HCT116 (cell line): ENCODE results near the gene CAST. TPM values are rescaled to one million over a fixed set of nuclear protein-coding genes. Genes with fewer than 3 reads are reported as not detected.
"Not testable (repeated sequence)": the region's sequence is repeated elsewhere in the genome, so short reads cannot be mapped to it uniquely, and the experiment has no call there.

Experiments
- ATAC-seq: fragments of 200-7000 bp; cut with Tn5 transposase; 2 replicates; pipeline ENCODE4 v1.9.1; 2020; ENCODE audit warnings: mild to moderate bottlenecking, moderate library complexity
- BruUV-seq: library from RNA; stranded (reverse); fragments of 400-500 nt; replicated peaks from 2 replicates; lab custom pipeline; 2021; lab: Mats Ljungman, UMichigan
- CTCF ChIA-PET: fragments of 300-600 bp; sonication (Branson Sonifier 250); formaldehyde crosslinking; loops from one replicate; lab custom pipeline; 2021; ENCODE audit warnings: antibody characterized with exemption; lab: Charles Lee
- POLR2A ChIA-PET: fragments of 300-600, 350-600 bp; sonication (Branson Sonifier 250); formaldehyde crosslinking; loops from one replicate; lab custom pipeline; 2021; ENCODE audit warnings: antibody characterized with exemption; lab: Charles Lee
- RAD21 ChIA-PET, 2 experiments: fragments of 300-600 bp; sonication (Branson Sonifier 250); formaldehyde crosslinking; loops; one replicate each; lab custom pipeline; 2023; ENCODE audit warnings: low total read pairs in 2 of 2; ENCODE audit not compliant: uncharacterized antibody in 2 of 2, unreplicated experiment in 2 of 2, low non-redundant PET in 1 of 2; lab: Charles Lee
- DNase-seq: peaks from one replicate; pipeline ENCODE4 v3.0.0-alpha.2; 2010; ENCODE audit warnings: low read depth, low spot score
- H2AFZ ChIP-seq: fragments of 200-600 bp; shearing (Covaris generic), sonication (generic); 2 replicates; pipeline ENCODE4 v1.6.1; 2017; ENCODE audit warnings: low read depth, mixed run types, mixed read lengths, antibody characterized with exemption, low read length; ENCODE audit not compliant: poor library complexity, severe bottlenecking
- H3K27ac ChIP-seq: 2 replicates; pipeline ENCODE4 v1.5.1; 2012; ENCODE audit warnings: low read depth, low read length
- H3K27me3 ChIP-seq: fragments of 200-600 bp; sonication (generic); 2 replicates; pipeline ENCODE4 v1.6.1; 2016; ENCODE audit warnings: mixed run types, low read length, mixed read lengths; ENCODE audit not compliant: insufficient read depth
- H3K36me3 ChIP-seq, 2 experiments: fragments of 200-500 bp in 1 of 2; fragments of 200-600 bp in 1 of 2; sonication (Bioruptor generic) in 1 of 2; sonication (generic) in 1 of 2; 2 replicates each; pipeline versions ENCODE4 v1.5.1 to v1.6.1; 2014 to 2016; ENCODE audit warnings: low read length in 2 of 2, inconsistent platforms in 1 of 2, mixed read lengths in 1 of 2, mixed run types in 1 of 2; ENCODE audit not compliant: insufficient read depth in 2 of 2, control insufficient read depth in 1 of 2
- H3K4me1 ChIP-seq, 2 experiments: fragments of 200-600 bp in 1 of 2; sonication (generic) in 1 of 2; 2 replicates each; pipeline versions ENCODE4 v1.5.1 to v1.6.1; 2012 to 2017; ENCODE audit warnings: low read length in 2 of 2, inconsistent platforms in 1 of 2, mild to moderate bottlenecking in 1 of 2, mixed read lengths in 1 of 2, mixed run types in 1 of 2, moderate library complexity in 1 of 2; ENCODE audit not compliant: insufficient read depth in 2 of 2, control insufficient read depth in 1 of 2
- H3K4me2 ChIP-seq: fragments of 200-600 bp; sonication (generic); 2 replicates; pipeline ENCODE4 v1.6.1; 2017; ENCODE audit warnings: mixed run types, low read length, mixed read lengths
- H3K4me3 ChIP-seq, 2 experiments: fragments of 200-600 bp in 1 of 2; sonication (generic) in 1 of 2; replicated peaks in 1 of 2; 2 replicates each; pipeline ENCODE4 v1.5.1; 2011 to 2016; ENCODE audit warnings: low read length in 2 of 2, control low read depth in 1 of 2, low read depth in 1 of 2, mild to moderate bottlenecking in 1 of 2, mixed read lengths in 1 of 2, mixed run types in 1 of 2
- H3K79me2 ChIP-seq: fragments of 200-600 bp; sonication (generic); 2 replicates; pipeline ENCODE4 v1.6.1; 2017; ENCODE audit warnings: mild to moderate bottlenecking, mixed run types, low read length, moderate library complexity, mixed read lengths; ENCODE audit not compliant: insufficient read depth
- H3K9ac ChIP-seq: fragments of 200-600 bp; sonication (generic); 2 replicates; pipeline ENCODE4 v1.6.1; 2016; ENCODE audit warnings: low read length, mixed read lengths
- H3K9me2 ChIP-seq: fragments of 200-600 bp; sonication (generic), shearing (Covaris generic); 2 replicates; pipeline ENCODE4 v1.6.1; 2017; ENCODE audit warnings: mixed run types, mild to moderate bottlenecking, moderate library complexity; ENCODE audit not compliant: insufficient read depth
- H3K9me3 ChIP-seq, 2 experiments: fragments of 200-500 bp in 1 of 2; fragments of 200-600 bp in 1 of 2; sonication (Bioruptor generic) in 1 of 2; sonication (generic) in 1 of 2; 2 replicates each; pipeline ENCODE4 v1.6.1; 2014 to 2017; ENCODE audit warnings: low read length in 2 of 2, mixed read lengths in 2 of 2, inconsistent platforms in 1 of 2, low read depth in 1 of 2, mild to moderate bottlenecking in 1 of 2, mixed run types in 1 of 2, moderate library complexity in 1 of 2; ENCODE audit not compliant: control insufficient read depth in 1 of 2, insufficient read depth in 1 of 2
- H4K20me1 ChIP-seq: fragments of 200-600 bp; sonication (generic), shearing (Covaris generic); 2 replicates; pipeline ENCODE4 v1.6.1; 2017; ENCODE audit warnings: mixed run types, mild to moderate bottlenecking, moderate library complexity; ENCODE audit not compliant: insufficient read depth
- CBX3 ChIP-seq: IDR thresholded peaks from 2 replicates; pipeline ENCODE4 v1.6.1; 2012; ENCODE audit warnings: low read depth
- CEBPB ChIP-seq: IDR thresholded peaks from 2 replicates; pipeline ENCODE4 v1.6.1; 2012; ENCODE audit warnings: low read depth
- CTCF ChIP-seq, 3 experiments: fragments of 200-600 bp in 1 of 3; sonication (generic) in 1 of 3; IDR thresholded peaks in 2 of 3; conservative IDR thresholded peaks in 1 of 3; 2 replicates each; pipeline ENCODE4 v1.5.1; 2012 to 2017; ENCODE audit warnings: low read depth in 2 of 3, low read length in 2 of 3, antibody characterized with exemption in 1 of 3, borderline replicate concordance in 1 of 3, control low read depth in 1 of 3, mild to moderate bottlenecking in 1 of 3, mixed read lengths in 1 of 3, mixed run types in 1 of 3, moderate library complexity in 1 of 3; ENCODE audit not compliant: insufficient read depth in 1 of 3
- EGR1 ChIP-seq: IDR thresholded peaks from 2 replicates; pipeline ENCODE4 v1.6.1; 2012; ENCODE audit warnings: low read depth
- ELF1 ChIP-seq: IDR thresholded peaks from 2 replicates; pipeline ENCODE4 v1.6.1; 2012; ENCODE audit warnings: low read depth, borderline replicate concordance
- EZH2 ChIP-seq: fragments of 200-600 bp; sonication (generic); IDR thresholded peaks from 2 replicates; pipeline ENCODE4 v1.6.1; 2017; ENCODE audit warnings: antibody characterized with exemption, mixed run types
- JUND ChIP-seq: IDR thresholded peaks from 2 replicates; pipeline ENCODE4 v1.6.1; 2012
- MAX ChIP-seq: IDR thresholded peaks from 2 replicates; pipeline ENCODE4 v1.6.1; 2012
- POLR2A ChIP-seq: IDR thresholded peaks from 2 replicates; pipeline ENCODE4 v1.7.0; 2011; ENCODE audit warnings: borderline replicate concordance; ENCODE audit not compliant: insufficient read depth, insufficient read length; ENCODE audit errors: extremely low read depth
- POLR2AphosphoS5 ChIP-seq: IDR thresholded peaks from 2 replicates; pipeline ENCODE4 v1.6.1; 2011; ENCODE audit warnings: mild to moderate bottlenecking, low read depth, low read length, moderate library complexity
- SRF ChIP-seq: IDR thresholded peaks from 2 replicates; pipeline ENCODE4 v1.6.1; 2012; ENCODE audit warnings: low read depth
- TCF7L2 ChIP-seq: IDR thresholded peaks from 2 replicates; pipeline ENCODE4 v1.7.0; 2011; ENCODE audit warnings: borderline replicate concordance, inconsistent platforms; ENCODE audit not compliant: insufficient read depth, insufficient read length; ENCODE audit errors: extremely low read depth
- YY1 ChIP-seq: IDR thresholded peaks from 2 replicates; pipeline ENCODE4 v1.6.1; 2011; ENCODE audit warnings: low read length, low read depth, moderate library complexity, mild to moderate bottlenecking; ENCODE audit not compliant: insufficient replicate concordance; ENCODE audit errors: extremely low read depth
- ZFX ChIP-seq: fragments of 450-650 bp; IDR thresholded peaks from 2 replicates; pipeline ENCODE4 v1.6.1; 2017
- ZNF274 ChIP-seq: fragments of 200-500 bp; sonication (Bioruptor generic); IDR thresholded peaks from 2 replicates; pipeline ENCODE4 v1.6.1; 2014; ENCODE audit warnings: mild to moderate bottlenecking, low read depth, low read length, inconsistent platforms
- intact Hi-C: fragments of 100-400 bp; cut with micrococcal nuclease; formaldehyde crosslinking; loops from 2 replicates; pipeline ENCODE4 v1.10.0; 2022
- total RNA-seq: library from RNA; stranded (reverse); gene quantifications from one replicate; pipeline ENCODE4 v1.2.1, GENCODE V29; 2021; ENCODE audit not compliant: unreplicated experiment
- TF ChIP-seq, protein P1 (sequence below): IDR thresholded peaks from 2 replicates; pipeline ENCODE4 v1.6.1; 2011; ENCODE audit warnings: mild to moderate bottlenecking, low read length, moderate library complexity; ENCODE audit not compliant: insufficient replicate concordance; ENCODE audit errors: extremely low read depth

Gene CAST
- total RNA-seq, 1 experiment from 2014 or later: 142 TPM

DNA sequence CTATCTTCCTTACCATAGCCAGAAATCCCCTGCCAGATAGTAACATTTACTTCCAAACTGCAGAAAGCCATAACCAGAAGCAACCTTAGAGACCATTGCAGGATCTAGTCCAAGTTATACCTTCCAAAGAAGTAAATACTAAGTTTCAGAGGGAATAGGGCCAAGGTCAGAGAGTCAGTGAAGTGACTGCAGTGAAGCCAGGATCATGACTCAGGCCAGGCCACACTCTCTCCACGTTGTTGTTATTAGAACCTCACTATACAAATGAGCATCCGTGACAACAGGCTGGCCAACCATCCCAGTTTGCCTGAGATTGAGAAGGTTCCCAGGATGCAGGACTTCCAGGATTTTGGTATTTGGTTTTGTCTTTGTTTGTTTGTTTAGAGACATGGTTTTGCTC is 134.3 kb downstream of the CAST start:
- H3K9me2 ChIP-seq: no peaks in the 10 kb centered on the region
- no peak overlapping the region for H3K9ac ChIP-seq
- TF ChIP-seq EGR1: no peak
- no peak for TF ChIP-seq TCF7L2
- TF ChIP-seq SRF: no peak
- no peak for TF ChIP-seq CEBPB
- no peak for TF ChIP-seq MAX
- no peak for TF ChIP-seq JUND
- no peak for TF ChIP-seq CTCF (IDR thresholded peaks at IDR 0.05 in 2 of 3, conservative IDR thresholded peaks at IDR 0.05 in 1 of 3; ENCODE audit: borderline replicate concordance in 1 of 3, insufficient read depth in 1 of 3, low read depth in 2 of 3, low read length in 2 of 3)
- TF ChIP-seq ZNF274: no peak
- no peak for TF ChIP-seq ZFX
- no peak for TF ChIP-seq ELF1
- TF ChIP-seq POLR2A: no peak
- TF ChIP-seq EZH2: no peak
- TF ChIP-seq, protein P1, sequence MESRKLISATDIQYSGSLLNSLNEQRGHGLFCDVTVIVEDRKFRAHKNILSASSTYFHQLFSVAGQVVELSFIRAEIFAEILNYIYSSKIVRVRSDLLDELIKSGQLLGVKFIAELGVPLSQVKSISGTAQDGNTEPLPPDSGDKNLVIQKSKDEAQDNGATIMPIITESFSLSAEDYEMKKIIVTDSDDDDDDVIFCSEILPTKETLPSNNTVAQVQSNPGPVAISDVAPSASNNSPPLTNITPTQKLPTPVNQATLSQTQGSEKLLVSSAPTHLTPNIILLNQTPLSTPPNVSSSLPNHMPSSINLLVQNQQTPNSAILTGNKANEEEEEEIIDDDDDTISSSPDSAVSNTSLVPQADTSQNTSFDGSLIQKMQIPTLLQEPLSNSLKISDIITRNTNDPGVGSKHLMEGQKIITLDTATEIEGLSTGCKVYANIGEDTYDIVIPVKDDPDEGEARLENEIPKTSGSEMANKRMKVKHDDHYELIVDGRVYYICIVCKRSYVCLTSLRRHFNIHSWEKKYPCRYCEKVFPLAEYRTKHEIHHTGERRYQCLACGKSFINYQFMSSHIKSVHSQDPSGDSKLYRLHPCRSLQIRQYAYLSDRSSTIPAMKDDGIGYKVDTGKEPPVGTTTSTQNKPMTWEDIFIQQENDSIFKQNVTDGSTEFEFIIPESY: no peak
- no peak for TF ChIP-seq YY1
- TF ChIP-seq POLR2AphosphoS5: no peak
- TF ChIP-seq CBX3: no peak
- POLR2A ChIA-PET: no interaction called here
- H3K4me3 ChIP-seq: no peak overlapping the region
- H4K20me1 ChIP-seq: no peaks in the 10 kb centered on the region
- no peaks in the 10 kb centered on the region for H3K27me3 ChIP-seq
- ATAC-seq (no peak), DNase-seq (no peak)
- BruUV-seq: no TSS peak
- intact Hi-C loops: no loop called here
- H2AFZ ChIP-seq: no peak overlapping the region
- H3K27ac ChIP-seq: no peak overlapping the region
- H3K4me2 ChIP-seq: no peak overlapping the region
- H3K79me2 ChIP-seq: no peaks in the 10 kb centered on the region
- CTCF ChIA-PET: no interaction called here
- RAD21 ChIA-PET: no interaction called here
- H3K36me3 ChIP-seq: peaks cover 0 to 7% of the 10 kb centered on the region in 2 experiments; a peak in 1 of 4 replicates
- no peaks in the 10 kb centered on the region for H3K4me1 ChIP-seq
- H3K9me3 ChIP-seq: no peaks in the 10 kb centered on the region

GRCh38 chr5:96801718-96802117 is 139.5 kb downstream of the CAST start:
- H3K9me3 ChIP-seq, H3K4me1 ChIP-seq, H3K27ac ChIP-seq, H3K4me3 ChIP-seq, H3K9ac ChIP-seq, H2AFZ ChIP-seq, POLR2A ChIA-PET, CTCF ChIA-PET, BruUV-seq, H3K9me2 ChIP-seq, H3K4me2 ChIP-seq, H3K79me2 ChIP-seq, ATAC-seq, H3K27me3 ChIP-seq, DNase-seq, H4K20me1 ChIP-seq, H3K36me3 ChIP-seq, RAD21 ChIA-PET: not testable (repeated sequence)
- intact Hi-C loops: loop anchor here (10.0 kb wide), 2 partner anchors 133 to 1067 kb away; partner anchors contain the start of genes LNPEP and RHOBTB3
